BLaER1 (cell line): ENCODE data around the gene LMTK2.

Source experiments
- H3K27ac ChIP-seq: shearing (Covaris generic); formaldehyde crosslinking; 2 replicates; pipeline ENCODE4 v1.8.1; 2022
- H3K27me3 ChIP-seq: shearing (Covaris generic); formaldehyde crosslinking; 2 replicates; pipeline ENCODE4 v1.8.1; 2022
- H3K36me3 ChIP-seq: shearing (Covaris generic); formaldehyde crosslinking; 2 replicates; pipeline ENCODE4 v1.8.1; 2022
- H3K4me1 ChIP-seq: shearing (Covaris generic); formaldehyde crosslinking; 2 replicates; pipeline ENCODE4 v1.8.1; 2022
- H3K4me2 ChIP-seq: shearing (Covaris generic); formaldehyde crosslinking; 2 replicates; pipeline ENCODE4 v1.8.1; 2022
- H3K4me3 ChIP-seq: shearing (Covaris generic); formaldehyde crosslinking; 2 replicates; pipeline ENCODE4 v1.8.1; 2022
- H3K9ac ChIP-seq: shearing (Covaris generic); formaldehyde crosslinking; 2 replicates; pipeline ENCODE4 v1.8.1; 2022
- H3K9me3 ChIP-seq: shearing (Covaris generic); formaldehyde crosslinking; 2 replicates; pipeline ENCODE4 v1.8.1; 2022
- H4K20me1 ChIP-seq: shearing (Covaris generic); formaldehyde crosslinking; 2 replicates; pipeline ENCODE4 v1.8.1; 2022
- Cebpa-rat ChIP-seq: shearing (Covaris generic); IDR thresholded peaks from 2 replicates; pipeline ENCODE4 v1.8.1; 2022

The LMTK2 gene

GRCh38 chr7:98236355-98237185, 129.9 kb downstream of the LMTK2 start:
- no peak overlapping the region for H3K4me3 ChIP-seq
- H3K9ac ChIP-seq: no peak overlapping the region
- no peaks in the 10 kb centered on the region for H3K27me3 ChIP-seq
- H3K36me3 ChIP-seq: peaks cover 57% of the 10 kb centered on the region
- no peaks in the 10 kb centered on the region for H3K9me3 ChIP-seq
- H3K4me2 ChIP-seq: no peak overlapping the region
- H3K27ac ChIP-seq: no peak overlapping the region
- peaks cover 1% of the 10 kb centered on the region; the same call in 1 of the 2 replicates for H4K20me1 ChIP-seq
- no peak for TF ChIP-seq Cebpa-rat
- H3K4me1 ChIP-seq: peaks cover 40% of the 10 kb centered on the region

DNA sequence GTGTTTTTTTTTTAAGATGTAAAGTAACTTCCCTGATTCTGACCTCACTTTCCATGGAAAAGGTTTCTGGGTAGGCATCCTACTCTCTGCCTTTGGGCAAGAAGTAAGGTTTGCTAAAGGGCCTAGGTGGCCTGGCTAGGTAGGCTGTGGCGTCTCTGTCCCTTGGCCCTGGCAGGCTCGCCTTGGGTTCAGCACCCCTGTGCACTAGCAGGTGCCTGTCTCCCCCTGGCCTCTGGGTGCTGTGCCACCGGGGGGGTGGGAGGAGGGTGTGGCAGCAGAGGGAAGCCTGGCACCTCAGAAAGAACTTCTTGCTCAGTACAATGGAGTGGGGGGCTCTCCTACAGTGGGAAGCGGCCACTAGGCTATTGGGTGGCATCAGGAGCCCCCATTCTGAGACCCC, 131.4 kb downstream of the LMTK2 start:
- no peaks in the 10 kb centered on the region for H3K27me3 ChIP-seq
- no peak for TF ChIP-seq Cebpa-rat

DNA sequence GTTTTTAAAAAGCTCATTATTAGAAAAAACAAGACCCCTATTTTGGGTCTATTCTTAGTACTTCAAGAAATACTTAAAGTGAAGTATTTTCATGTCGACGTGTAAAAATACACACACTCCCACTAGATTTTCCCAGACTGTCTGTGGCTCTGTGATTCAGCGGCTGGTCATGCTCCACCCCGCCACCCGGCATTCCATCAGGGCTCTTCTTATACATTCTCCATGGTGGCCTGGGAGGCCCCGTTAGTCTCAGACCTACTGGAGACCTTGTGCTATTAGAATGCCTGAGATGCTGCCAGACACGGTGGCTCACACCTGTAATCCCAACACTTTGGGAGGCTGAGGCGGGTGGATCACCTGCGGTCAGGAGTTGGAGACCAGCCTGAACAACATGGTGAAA, 132.3 kb downstream of the LMTK2 start:
- no peak for TF ChIP-seq Cebpa-rat
- peaks cover 35% of the 10 kb centered on the region for H3K4me1 ChIP-seq
- no peak overlapping the region for H3K4me3 ChIP-seq
- no peak overlapping the region for H3K27ac ChIP-seq
- no peaks in the 10 kb centered on the region for H3K9me3 ChIP-seq
- no peak overlapping the region for H3K4me2 ChIP-seq
- H3K27me3 ChIP-seq: no peaks in the 10 kb centered on the region
- H3K9ac ChIP-seq: no peak overlapping the region
- H4K20me1 ChIP-seq: peaks cover 10% of the 10 kb centered on the region; the same call in 1 of the 2 replicates
- H3K36me3 ChIP-seq: peaks cover 58% of the 10 kb centered on the region

More for the DNA sequence above, 131.4 kb downstream of the LMTK2 start:
- H3K4me2 ChIP-seq: no peak overlapping the region
- peaks cover 57% of the 10 kb centered on the region for H3K36me3 ChIP-seq
- H3K4me3 ChIP-seq: no peak overlapping the region
- peaks cover 33% of the 10 kb centered on the region for H3K4me1 ChIP-seq
- H4K20me1 ChIP-seq: peaks cover 7% of the 10 kb centered on the region; the same call in 1 of the 2 replicates
- H3K9ac ChIP-seq: no peak overlapping the region
- no peak overlapping the region for H3K27ac ChIP-seq
- H3K9me3 ChIP-seq: no peaks in the 10 kb centered on the region

GRCh38 chr7:98240961-98241673, 134.5 kb downstream of the LMTK2 start:
- peak overlapping the region; percentile 55; the same call in 1 of the 2 replicates for H3K9ac ChIP-seq
- H3K4me3 ChIP-seq: no peak overlapping the region
- peaks cover 22% of the 10 kb centered on the region; the same call in 1 of the 2 replicates for H4K20me1 ChIP-seq
- H3K4me1 ChIP-seq: peaks cover 57% of the 10 kb centered on the region
- H3K36me3 ChIP-seq: peaks cover 60% of the 10 kb centered on the region
- H3K4me2 ChIP-seq: peak overlapping the region; percentile 94
- no peak for TF ChIP-seq Cebpa-rat
- peak overlapping the region; percentile 41 for H3K27ac ChIP-seq
- no peaks in the 10 kb centered on the region for H3K9me3 ChIP-seq
- no peaks in the 10 kb centered on the region for H3K27me3 ChIP-seq

GRCh38 chr7:98241674-98242241, 135.1 kb downstream of the LMTK2 start:
- Histone ChIP-seq H3K27ac (peak overlapping the region; percentile 41), H3K27me3 (no peaks in the 10 kb centered on the region), H3K9me3 (no peaks in the 10 kb centered on the region), H3K4me3 (peak overlapping the region; percentile 49; the same call in 1 of the 2 replicates), H4K20me1 (peaks cover 22% of the 10 kb centered on the region; the same call in 1 of the 2 replicates), H3K36me3 (peaks cover 54% of the 10 kb centered on the region), H3K4me2 (peak overlapping the region; percentile 94), H3K4me1 (peaks cover 58% of the 10 kb centered on the region), H3K9ac (peak overlapping the region; percentile 55)
- TF ChIP-seq Cebpa-rat: no peak

DNA sequence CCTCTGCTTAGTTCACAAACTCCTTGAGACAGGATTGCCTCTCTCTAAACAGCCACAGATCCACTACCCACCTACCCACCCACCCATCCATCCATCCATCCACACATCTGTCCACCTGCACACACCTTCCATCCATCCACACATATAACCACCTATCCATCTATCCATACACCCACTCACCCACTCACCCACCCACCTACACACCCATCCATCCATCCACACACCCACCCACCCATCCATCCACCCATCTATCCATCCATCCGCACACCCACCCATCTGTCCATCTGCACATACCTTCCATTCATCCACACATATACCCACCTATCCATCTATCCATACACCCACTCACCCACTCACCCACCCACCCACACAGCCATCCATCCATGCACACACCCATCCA, 135.7 kb downstream of the LMTK2 start:
- Histone ChIP-seq H3K9ac (peak overlapping the region; percentile 55), H3K27ac (peak overlapping the region; percentile 41), H3K4me2 (peak overlapping the region; percentile 94), H4K20me1 (peaks cover 22% of the 10 kb centered on the region; the same call in 1 of the 2 replicates), H3K4me3 (peak overlapping the region; percentile 49; the same call in 1 of the 2 replicates), H3K27me3 (no peaks in the 10 kb centered on the region), H3K36me3 (peaks cover 51% of the 10 kb centered on the region), H3K4me1 (peaks cover 58% of the 10 kb centered on the region), H3K9me3 (no peaks in the 10 kb centered on the region)
- TF ChIP-seq Cebpa-rat: no peak

GRCh38 chr7:98242934-98243333, 136.3 kb downstream of the LMTK2 start:
- no peak overlapping the region for H3K4me2 ChIP-seq
- H3K27ac ChIP-seq: no peak overlapping the region
- H3K4me3 ChIP-seq: no peak overlapping the region
- H3K36me3 ChIP-seq: peaks cover 51% of the 10 kb centered on the region
- no peaks in the 10 kb centered on the region for H3K27me3 ChIP-seq
- no peak for TF ChIP-seq Cebpa-rat
- H3K9ac ChIP-seq: no peak overlapping the region
- peaks cover 22% of the 10 kb centered on the region; the same call in 1 of the 2 replicates for H4K20me1 ChIP-seq
- peaks cover 58% of the 10 kb centered on the region for H3K4me1 ChIP-seq
- H3K9me3 ChIP-seq: no peaks in the 10 kb centered on the region

DNA sequence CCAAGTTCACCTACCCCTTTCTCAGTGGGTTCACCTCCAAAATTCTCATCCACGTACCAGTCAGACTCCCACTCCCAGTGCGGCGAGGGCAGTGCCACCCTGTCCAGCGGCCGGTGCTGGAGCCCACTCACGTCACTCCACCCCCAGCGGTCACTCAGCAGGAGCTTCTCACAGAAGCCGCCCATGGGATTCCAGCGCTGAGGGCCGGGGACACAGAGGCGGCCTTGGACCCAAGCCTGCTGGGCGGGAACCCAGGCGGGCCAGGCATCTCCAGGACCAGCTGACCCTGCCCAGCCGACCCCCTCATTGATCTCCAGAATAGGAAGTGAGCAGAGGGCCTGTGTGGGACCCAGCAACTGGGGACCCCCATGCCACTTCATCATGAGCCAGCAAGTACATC, 138.2 kb downstream of the LMTK2 start:
- Histone ChIP-seq H3K9me3 (no peaks in the 10 kb centered on the region), H3K4me1 (peaks cover 70% of the 10 kb centered on the region), H3K9ac (no peak overlapping the region), H4K20me1 (peaks cover 22% of the 10 kb centered on the region; the same call in 1 of the 2 replicates), H3K36me3 (peaks cover 38% of the 10 kb centered on the region), H3K4me3 (no peak overlapping the region), H3K4me2 (peak overlapping the region; percentile 58), H3K27ac (0 out of 2 replicates have a peak overlapping the region, but pooled peaks have one; percentile 44), H3K27me3 (no peaks in the 10 kb centered on the region)
- no peak for TF ChIP-seq Cebpa-rat

- Histone ChIP-seq H3K4me2 (no peak overlapping the region), H3K27me3 (no peaks in the 10 kb centered on the region), H3K4me1 (peaks cover 70% of the 10 kb centered on the region), H3K4me3 (no peak overlapping the region), H3K27ac (no peak overlapping the region), H3K9me3 (no peaks in the 10 kb centered on the region), H3K36me3 (peaks cover 26% of the 10 kb centered on the region), H3K9ac (no peak overlapping the region), H4K20me1 (0 out of 2 replicates have a peak, but pooled peaks cover 23% of the 10 kb centered on the region)
- TF ChIP-seq Cebpa-rat: no peak
Observed at GRCh38 chr7:98248156-98248555, 141.5 kb downstream of the LMTK2 start.
